HCT116 (cell line): ENCODE results near the gene NUCB1.

Experiments
- EGR1 ChIP-seq: IDR thresholded peaks from 2 replicates; pipeline ENCODE4 v1.6.1; 2012; ENCODE audit warnings: low read depth
- EZH2 ChIP-seq: fragments of 200-600 bp; sonication (generic); IDR thresholded peaks from 2 replicates; pipeline ENCODE4 v1.6.1; 2017; ENCODE audit warnings: antibody characterized with exemption, mixed run types
- EZH2phosphoT487 ChIP-seq: fragments of 200-600 bp; IDR thresholded peaks from 2 replicates; pipeline ENCODE4 v1.6.1; 2018; ENCODE audit warnings: antibody characterized with exemption, borderline replicate concordance
- MAX ChIP-seq: IDR thresholded peaks from 2 replicates; pipeline ENCODE4 v1.6.1; 2012
- POLR2A ChIP-seq: IDR thresholded peaks from 2 replicates; pipeline ENCODE4 v1.7.0; 2011; ENCODE audit warnings: borderline replicate concordance; ENCODE audit not compliant: insufficient read depth, insufficient read length; ENCODE audit errors: extremely low read depth
- POLR2AphosphoS5 ChIP-seq: IDR thresholded peaks from 2 replicates; pipeline ENCODE4 v1.6.1; 2011; ENCODE audit warnings: mild to moderate bottlenecking, low read depth, low read length, moderate library complexity
- RAD21 ChIP-seq: IDR thresholded peaks from 2 replicates; pipeline ENCODE4 v1.6.1; 2012; ENCODE audit warnings: low read depth, mild to moderate bottlenecking
- REST ChIP-seq: IDR thresholded peaks from 2 replicates; pipeline ENCODE4 v1.6.1; 2012; ENCODE audit warnings: low read depth
- SIN3A ChIP-seq: IDR thresholded peaks from 2 replicates; pipeline ENCODE4 v1.6.1; 2012; ENCODE audit warnings: low read depth
- SP1 ChIP-seq: IDR thresholded peaks from 2 replicates; pipeline ENCODE4 v1.6.1; 2012; ENCODE audit warnings: low read depth
- ZFX ChIP-seq: fragments of 450-650 bp; IDR thresholded peaks from 2 replicates; pipeline ENCODE4 v1.6.1; 2017
- ZNF274 ChIP-seq: fragments of 200-500 bp; sonication (Bioruptor generic); IDR thresholded peaks from 2 replicates; pipeline ENCODE4 v1.6.1; 2014; ENCODE audit warnings: mild to moderate bottlenecking, low read depth, low read length, inconsistent platforms
- TF ChIP-seq, protein P1 (sequence below), 3 experiments: fragments of 200-600 bp in 1 of 3; sonication (generic) in 1 of 3; IDR thresholded peaks in 2 of 3; conservative IDR thresholded peaks in 1 of 3; 2 replicates each; pipeline ENCODE4 v1.5.1; 2012 to 2017; ENCODE audit warnings: low read depth in 2 of 3, low read length in 2 of 3, antibody characterized with exemption in 1 of 3, borderline replicate concordance in 1 of 3, control low read depth in 1 of 3, mild to moderate bottlenecking in 1 of 3, mixed read lengths in 1 of 3, mixed run types in 1 of 3, moderate library complexity in 1 of 3; ENCODE audit not compliant: insufficient read depth in 1 of 3
- TF ChIP-seq, protein P2 (sequence below): IDR thresholded peaks from 2 replicates; pipeline ENCODE4 v1.6.1; 2012

DNA sequence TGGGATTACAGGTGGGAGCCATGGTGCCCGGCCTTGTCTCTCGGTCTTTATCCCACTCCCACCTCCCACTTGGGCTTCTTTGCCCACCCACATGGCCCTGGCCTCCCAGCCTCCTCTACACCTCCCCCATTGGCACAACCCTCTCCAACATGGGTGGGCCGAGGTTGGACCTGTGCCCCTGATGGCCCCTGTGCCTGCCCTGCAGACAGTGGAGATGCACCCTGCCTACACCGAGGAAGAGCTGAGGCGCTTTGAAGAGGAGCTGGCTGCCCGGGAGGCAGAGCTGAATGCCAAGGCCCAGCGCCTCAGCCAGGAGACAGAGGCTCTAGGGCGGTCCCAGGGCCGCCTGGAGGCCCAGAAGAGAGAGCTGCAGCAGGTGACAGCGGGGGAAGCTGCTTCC is 20.8 kb downstream of the NUCB1 start:
- TF ChIP-seq POLR2A (no peak), REST (no peak), EGR1 (no peak), ZFX (no peak), ZNF274 (no peak), EZH2phosphoT487 (no peak), EZH2 (no peak), POLR2AphosphoS5 (no peak), MAX (no peak), RAD21 (no peak), SIN3A (no peak), SP1 (no peak)
- TF ChIP-seq, protein P1, sequence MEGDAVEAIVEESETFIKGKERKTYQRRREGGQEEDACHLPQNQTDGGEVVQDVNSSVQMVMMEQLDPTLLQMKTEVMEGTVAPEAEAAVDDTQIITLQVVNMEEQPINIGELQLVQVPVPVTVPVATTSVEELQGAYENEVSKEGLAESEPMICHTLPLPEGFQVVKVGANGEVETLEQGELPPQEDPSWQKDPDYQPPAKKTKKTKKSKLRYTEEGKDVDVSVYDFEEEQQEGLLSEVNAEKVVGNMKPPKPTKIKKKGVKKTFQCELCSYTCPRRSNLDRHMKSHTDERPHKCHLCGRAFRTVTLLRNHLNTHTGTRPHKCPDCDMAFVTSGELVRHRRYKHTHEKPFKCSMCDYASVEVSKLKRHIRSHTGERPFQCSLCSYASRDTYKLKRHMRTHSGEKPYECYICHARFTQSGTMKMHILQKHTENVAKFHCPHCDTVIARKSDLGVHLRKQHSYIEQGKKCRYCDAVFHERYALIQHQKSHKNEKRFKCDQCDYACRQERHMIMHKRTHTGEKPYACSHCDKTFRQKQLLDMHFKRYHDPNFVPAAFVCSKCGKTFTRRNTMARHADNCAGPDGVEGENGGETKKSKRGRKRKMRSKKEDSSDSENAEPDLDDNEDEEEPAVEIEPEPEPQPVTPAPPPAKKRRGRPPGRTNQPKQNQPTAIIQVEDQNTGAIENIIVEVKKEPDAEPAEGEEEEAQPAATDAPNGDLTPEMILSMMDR (IDR thresholded peaks at IDR 0.05 in 2 of 3, conservative IDR thresholded peaks at IDR 0.05 in 1 of 3; ENCODE audit: borderline replicate concordance in 1 of 3, insufficient read depth in 1 of 3, low read depth in 2 of 3, low read length in 2 of 3): no peak
- TF ChIP-seq, protein P2, sequence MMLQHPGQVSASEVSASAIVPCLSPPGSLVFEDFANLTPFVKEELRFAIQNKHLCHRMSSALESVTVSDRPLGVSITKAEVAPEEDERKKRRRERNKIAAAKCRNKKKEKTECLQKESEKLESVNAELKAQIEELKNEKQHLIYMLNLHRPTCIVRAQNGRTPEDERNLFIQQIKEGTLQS: no peak
